NCI-H187 treated with DMSO at 0.1 percent for 48 hours (cell line): ENCODE measurements around the gene DGKH.
"Not testable (repeated sequence)": the region's sequence is repeated elsewhere in the genome, so short reads cannot be mapped to it uniquely, and the experiment has no call there.

Source experiments
- DNase-seq: peaks from one replicate; lab custom pipeline; 2025; lab: John Stamatoyannopoulos, UW

Gene DGKH

DNA sequence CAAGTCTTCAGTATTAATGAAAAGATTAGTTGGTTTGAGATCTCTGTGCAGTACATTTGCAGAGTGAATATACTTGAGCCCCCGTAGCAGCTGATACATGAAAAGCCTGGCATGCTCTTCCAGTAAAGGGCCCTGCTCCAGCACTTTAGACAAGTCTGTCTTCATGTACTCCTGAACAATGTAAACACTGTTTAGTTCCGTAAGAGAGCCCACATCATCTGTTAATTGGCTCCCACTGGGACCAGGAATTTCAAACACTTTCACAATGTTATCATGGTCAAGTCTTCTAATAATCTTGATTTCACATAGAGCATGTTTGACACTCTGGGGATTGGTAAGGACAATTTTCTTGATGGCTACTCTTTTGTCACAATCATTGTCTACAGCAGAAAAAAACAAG, 22.2 kb downstream of the DGKH start:
- not testable (repeated sequence) for DNase-seq

DNA sequence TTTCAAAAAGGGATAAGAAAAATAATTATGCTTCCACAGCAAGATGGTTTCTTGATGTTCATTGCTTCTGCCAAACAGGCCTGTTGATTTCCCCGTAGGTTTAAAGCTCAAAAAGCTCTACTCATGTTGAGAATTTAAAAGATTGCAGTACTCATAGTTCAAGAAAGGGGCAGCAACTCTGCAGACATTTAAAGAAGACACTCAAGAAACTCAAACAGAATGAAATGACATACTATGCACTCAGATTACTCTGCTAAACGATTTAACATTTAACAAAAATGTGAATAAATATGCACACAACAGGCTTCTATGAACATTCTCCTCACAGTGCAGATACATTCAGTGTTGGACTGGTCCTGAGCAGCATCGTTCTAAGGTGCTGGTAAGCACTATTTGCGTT, 22.7 kb downstream of the DGKH start:
- DNase-seq = not testable (repeated sequence)

DNA sequence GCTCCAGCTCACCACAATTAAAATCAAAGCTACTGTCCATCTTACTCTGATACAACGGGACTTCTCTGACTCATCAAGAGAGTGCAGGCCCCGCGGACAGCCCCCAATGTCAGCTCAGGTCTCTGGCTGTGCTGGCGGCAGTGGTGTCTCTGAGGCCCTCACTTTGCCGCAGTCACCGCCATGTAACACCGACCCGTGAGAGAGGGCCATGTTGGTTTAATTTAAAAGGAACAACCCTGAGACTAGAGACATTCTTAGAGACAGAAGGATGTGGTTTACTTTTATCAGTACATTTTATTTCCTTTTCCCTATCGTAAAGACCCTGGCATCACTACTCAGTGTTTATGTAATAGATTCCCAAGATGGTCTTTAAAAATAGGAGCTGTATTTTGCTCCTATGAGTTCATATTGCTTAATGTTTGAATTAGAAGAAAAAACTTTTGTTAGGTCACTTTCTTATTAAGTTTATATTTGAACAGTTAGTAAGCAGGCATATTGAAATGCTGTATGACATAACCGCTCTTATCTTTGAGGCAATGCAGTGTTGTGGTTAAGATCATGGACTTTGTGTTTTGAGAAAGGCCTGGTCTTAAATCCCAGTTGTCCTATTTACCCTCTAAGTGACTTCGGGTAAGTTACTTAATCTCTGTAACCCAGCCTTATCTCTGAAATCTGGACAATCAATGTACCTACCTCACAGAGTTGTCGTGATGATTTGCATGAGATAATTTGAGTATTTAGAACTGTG, 23.4 kb downstream of the DGKH start:
- DNase-seq = no peak

- no peak for DNase-seq
Observed at GRCh38 chr13:42073683-42074082, 25.2 kb downstream of the DGKH start.

GRCh38 chr13:42075517-42075916, 27.1 kb downstream of the DGKH start:
- no peak for DNase-seq

GRCh38 chr13:42076309-42076713, 27.9 kb downstream of the DGKH start:
- DNase-seq = no peak

GRCh38 chr13:42078128-42078808, 29.8 kb downstream of the DGKH start:
- no peak for DNase-seq

GRCh38 chr13:42083138-42083770, 34.8 kb downstream of the DGKH start:
- DNase-seq = no peak

GRCh38 chr13:42084722-42085121, 36.3 kb downstream of the DGKH start:
- DNase-seq = no peak

GRCh38 chr13:42086582-42086981, 38.1 kb downstream of the DGKH start:
- DNase-seq = no peak

DNA sequence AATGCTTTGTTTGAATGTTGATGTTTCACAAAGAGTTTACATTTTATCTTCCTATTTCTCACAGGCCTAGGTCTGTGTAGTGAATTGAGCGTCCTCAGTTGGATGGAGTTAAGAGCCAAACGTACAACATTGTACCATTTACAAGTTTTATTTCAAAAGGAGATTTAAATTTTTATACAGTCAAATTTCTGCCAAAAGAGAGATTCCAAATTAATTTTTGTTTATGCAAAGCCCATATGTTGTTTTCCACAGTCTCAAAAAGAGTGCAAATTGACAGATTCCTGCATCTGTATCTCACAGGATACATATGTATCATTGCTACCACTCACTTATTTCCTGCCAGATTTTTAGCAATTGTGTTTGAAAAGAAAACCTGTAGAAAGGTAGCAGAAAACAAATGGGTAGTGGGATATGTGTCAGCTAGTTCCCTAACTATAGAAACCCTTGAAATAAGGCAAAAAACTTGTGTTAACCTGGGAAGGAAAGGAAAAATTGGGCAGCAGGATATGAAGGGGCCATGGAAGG, 46.1 kb downstream of the DGKH start:
- no peak for DNase-seq

DNA sequence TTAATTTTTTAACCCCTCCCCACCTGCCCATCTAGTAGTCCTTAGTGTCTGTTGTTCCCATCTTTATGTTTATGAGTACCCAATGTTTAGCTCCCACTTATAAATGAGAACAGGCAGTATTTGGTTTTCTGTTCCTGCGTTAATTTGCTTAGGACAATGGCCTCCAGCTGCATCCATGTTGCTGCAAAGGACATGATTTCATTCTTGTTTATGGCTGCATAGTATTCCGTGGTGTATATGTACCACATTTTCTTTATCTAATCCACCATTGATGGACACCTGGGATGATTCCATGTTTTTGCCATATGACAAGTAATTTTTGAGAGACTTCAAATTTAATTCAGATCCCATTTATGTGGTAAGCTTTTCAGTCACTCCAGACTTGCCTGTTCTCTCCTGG, 47.8 kb downstream of the DGKH start:
- DNase-seq = not testable (repeated sequence)

DNA sequence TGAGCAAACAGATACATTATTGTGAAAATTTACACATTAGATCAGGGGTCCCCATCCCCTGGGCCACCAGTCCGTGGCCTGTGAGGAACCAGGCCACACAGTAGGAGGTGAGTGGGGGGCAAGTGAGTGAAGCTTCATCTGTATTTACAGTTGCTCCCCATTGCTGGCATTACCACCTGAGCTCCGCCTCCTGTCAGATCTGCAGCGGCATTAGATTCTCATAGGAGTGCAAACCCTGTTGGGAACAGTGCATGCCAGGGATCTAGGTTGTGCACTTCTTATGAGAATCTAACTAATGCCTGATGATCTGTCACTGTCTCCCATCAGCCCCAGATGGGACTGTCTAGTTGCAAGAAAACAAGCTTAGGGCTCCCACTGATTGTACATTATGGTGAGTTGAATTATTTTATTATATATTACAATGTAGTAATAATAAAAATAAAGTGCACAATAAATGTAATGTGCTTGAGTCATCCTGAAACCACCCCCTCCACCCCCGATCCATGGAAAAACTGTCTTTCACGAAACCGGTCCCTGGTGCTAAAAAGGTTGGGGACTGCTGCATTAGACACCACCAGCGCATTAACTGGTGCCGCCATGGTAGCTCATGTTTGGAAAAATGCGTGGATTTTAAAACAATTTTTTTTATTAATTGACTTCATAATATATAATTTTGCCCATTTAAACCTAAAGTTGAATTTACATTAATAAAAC, 51.7 kb downstream of the DGKH start:
- DNase-seq = no peak

GRCh38 chr13:42100960-42101359, 52.5 kb downstream of the DGKH start:
- DNase-seq = no peak

DNA sequence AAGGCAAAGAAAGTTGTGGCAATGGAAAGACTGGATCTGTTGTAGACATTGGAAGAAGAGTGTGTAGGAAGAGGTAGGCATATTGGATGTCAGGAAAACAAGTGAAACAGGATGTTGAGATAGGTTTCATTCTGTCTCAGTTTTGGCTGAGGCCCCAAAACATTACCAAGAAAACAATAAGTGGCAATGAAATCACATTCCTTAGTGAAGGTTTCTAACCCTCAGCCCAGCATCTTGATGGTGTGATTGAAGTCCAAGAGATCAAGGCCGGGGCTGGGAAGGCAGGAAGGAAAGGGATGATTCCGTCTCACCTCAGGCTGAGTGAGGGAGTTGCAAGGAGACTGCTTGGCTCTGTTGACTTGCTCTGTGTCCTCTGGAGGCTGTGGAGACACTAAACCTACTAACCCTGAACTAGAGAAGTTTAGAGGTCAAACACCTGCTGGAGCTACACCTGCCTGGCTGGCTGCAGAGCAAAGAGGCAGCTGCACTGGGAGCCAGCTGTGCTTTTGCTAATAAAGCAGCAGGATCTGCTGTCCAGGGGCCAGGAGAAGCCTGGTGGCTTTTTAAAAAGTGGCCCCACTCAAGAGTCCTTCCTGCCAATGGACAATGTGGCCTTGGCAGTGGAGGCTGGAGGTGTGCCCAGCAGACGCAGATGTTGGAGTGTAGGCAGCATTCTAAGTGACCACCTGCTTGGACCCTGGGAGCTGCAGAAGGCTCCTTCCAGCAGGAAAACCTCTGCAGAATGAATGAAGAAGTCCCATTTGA, 53.6 kb downstream of the DGKH start:
- no peak for DNase-seq

DNA sequence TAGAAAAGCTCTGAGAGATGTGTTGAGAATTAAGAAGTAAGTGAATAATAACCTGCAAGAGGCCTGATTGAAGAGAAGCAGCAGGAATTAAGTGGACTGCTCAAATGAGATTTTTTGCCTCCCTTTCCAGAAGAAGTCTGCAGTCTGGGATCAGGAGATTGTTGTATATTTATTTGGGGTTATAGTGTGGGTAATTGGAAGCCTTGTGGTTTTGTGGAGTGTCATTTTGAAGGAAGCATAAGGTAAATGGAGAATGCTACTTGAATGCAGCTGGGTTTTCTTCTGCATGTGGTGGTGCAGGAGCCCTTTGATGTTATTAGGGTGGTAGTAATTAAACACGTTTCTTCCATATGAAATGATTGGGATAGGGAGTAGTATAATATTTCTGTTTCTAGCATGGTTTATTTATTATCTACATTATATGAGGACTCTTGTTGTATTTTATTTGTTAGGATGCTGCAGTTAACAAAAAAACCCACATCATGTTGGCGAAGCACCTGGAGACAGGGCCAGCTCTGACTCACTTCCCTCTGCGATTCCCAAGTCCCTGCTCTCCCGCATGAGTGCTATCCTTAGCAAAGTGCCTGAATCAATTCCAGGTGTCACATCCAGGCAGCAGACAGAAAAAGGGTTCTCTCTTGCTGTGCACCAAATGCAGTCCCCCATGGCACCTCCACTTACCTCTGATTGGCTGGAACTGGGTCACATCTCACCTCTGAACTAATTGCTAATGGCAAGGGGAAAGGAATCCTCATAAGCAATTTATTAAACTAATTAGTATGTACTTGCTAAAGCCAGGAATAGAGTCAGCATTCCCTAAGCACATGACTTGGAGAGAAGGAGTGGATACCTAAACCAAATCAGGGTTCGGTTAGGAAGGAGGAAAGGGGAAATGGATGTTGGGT, 54.8 kb downstream of the DGKH start:
- no peak for DNase-seq

DNA sequence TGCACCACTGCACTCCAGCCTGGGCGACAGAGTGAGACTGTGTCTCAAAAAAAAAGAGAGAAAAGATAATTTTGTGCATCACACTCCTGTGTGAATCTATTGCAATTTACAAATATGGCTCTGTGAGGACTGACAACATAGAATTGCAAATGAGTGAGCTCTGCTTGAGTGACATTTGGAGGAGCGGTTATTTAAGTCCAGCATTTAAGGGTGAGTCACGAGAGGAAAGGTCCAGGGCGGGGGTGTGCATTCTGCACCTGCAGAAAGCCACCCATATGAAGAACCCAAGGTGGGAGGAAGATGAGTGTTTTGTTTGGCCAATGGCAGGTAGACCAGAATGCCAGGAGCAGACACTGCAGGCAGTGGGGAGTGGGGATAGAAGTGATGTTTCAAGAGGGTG, 58.5 kb downstream of the DGKH start:
- DNase-seq = peak; percentile 75

DNA sequence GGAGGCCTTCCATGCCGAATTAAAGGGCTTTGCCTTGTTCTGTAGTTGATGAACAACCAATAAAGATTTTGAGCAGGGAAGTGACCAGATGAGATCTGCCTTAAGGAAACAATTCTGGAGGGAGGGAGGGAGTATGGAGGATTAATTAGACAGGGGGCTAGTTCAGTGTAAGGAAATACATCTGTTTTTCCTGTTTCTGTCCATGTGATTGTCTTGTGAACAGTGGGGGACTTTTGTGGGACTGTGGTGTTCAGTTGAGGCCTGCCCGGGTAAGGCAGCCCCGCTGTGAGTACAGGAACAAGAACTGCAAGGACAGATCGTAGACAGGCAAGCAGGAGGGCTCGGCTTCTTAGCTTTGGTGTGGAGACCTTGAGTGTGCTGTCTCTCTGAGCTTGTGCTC, 59.0 kb downstream of the DGKH start:
- DNase-seq = no peak

- DNase-seq = no peak
Observed at GRCh38 chr13:42108217-42108616, 59.8 kb downstream of the DGKH start.

DNA sequence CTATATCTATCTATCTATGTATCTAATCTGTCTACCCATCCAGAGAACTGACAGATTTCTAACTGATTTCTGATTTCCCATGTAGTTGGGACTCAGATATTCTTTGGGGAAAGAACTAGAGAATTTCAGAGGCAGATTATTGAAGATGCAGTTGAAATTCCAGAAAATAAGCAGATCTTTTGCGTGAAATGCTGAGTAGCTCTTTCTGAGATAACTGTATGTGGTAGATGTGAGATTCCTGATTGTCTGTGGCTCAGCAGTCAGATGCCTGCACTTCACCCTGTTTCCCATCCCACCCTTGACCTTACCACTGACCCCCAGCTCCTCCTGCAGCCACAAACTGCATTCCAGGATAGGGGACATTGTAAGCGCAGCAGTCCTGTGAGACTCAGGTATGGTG, 61.5 kb downstream of the DGKH start:
- DNase-seq = no peak
